Measurements from ENCODE around the gene PRMT5.

DNA sequence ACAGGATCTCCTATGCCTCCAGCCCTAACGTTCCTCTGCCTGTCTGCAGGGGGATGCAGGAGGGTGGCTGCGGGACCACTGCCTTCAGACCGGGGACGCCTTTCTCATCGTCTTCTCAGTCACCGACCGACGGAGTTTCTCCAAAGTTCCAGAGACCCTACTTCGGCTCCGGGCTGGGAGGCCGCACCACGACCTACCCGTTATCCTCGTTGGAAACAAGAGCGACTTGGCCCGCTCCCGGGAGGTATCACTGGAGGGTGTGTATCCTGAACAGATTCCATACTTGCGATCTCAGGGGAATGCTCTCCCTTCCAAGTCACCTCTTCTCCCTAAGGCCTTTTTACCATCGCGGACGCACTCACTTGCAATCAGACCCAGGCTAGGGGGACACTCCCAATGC is 43.2 kb downstream of the PRMT5 start:
- TF ChIP-seq, protein P1, sequence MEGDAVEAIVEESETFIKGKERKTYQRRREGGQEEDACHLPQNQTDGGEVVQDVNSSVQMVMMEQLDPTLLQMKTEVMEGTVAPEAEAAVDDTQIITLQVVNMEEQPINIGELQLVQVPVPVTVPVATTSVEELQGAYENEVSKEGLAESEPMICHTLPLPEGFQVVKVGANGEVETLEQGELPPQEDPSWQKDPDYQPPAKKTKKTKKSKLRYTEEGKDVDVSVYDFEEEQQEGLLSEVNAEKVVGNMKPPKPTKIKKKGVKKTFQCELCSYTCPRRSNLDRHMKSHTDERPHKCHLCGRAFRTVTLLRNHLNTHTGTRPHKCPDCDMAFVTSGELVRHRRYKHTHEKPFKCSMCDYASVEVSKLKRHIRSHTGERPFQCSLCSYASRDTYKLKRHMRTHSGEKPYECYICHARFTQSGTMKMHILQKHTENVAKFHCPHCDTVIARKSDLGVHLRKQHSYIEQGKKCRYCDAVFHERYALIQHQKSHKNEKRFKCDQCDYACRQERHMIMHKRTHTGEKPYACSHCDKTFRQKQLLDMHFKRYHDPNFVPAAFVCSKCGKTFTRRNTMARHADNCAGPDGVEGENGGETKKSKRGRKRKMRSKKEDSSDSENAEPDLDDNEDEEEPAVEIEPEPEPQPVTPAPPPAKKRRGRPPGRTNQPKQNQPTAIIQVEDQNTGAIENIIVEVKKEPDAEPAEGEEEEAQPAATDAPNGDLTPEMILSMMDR (optimal IDR thresholded peaks at IDR 0.05 in 1 of 3, IDR thresholded peaks at IDR 0.05 in 1 of 3, conservative IDR thresholded peaks at IDR 0.05 in 1 of 3; ENCODE audit: extremely low read depth in 1 of 3, insufficient read depth in 2 of 3, low read length in 3 of 3): no peak
- no peak for TF ChIP-seq EZH2 (IDR thresholded peaks at IDR 0.05; ENCODE audit: low read length)
